GM18867 (cell line): Measurements from ENCODE around the gene BAIAP2L1.

Experiments
- ATAC-seq: cut with Tn5 transposase; IDR thresholded peaks from one replicate; pipeline ENCODE4 v1.9.1; 2021; ENCODE audit warnings: mild to moderate bottlenecking, moderate library complexity; ENCODE audit not compliant: unreplicated experiment

Gene BAIAP2L1

GRCh38 chr7:98244871-98245270 is 156.0 kb downstream of the BAIAP2L1 start:
- ATAC-seq: no peak

- no peak for ATAC-seq
These were observed 158.0 kb downstream of the BAIAP2L1 start for GRCh38 chr7:98242934-98243333.

- ATAC-seq: no peak
These were observed 158.5 kb downstream of the BAIAP2L1 start for GRCh38 chr7:98242342-98242741.

GRCh38 chr7:98241674-98242241 is 159.1 kb downstream of the BAIAP2L1 start:
- ATAC-seq: no peak
